HEK293 (cell line): ENCODE results near the gene SMIM27.

ENCODE experiments used
- CTCF ChIA-PET: fragments of 350-600 bp; formaldehyde crosslinking; extraction: SDS; loops from one replicate; lab custom pipeline; 2021; ENCODE audit warnings: antibody characterized with exemption; lab: Yijun Ruan, JAX
- POLR2A ChIA-PET: fragments of 300-600 bp; formaldehyde crosslinking; extraction: SDS; loops from one replicate; lab custom pipeline; 2020; ENCODE audit warnings: antibody characterized with exemption, inconsistent platforms; lab: Yijun Ruan, JAX
- H3K27ac ChIP-seq: fragments of 200-500 bp; sonication (Bioruptor generic); 2 replicates; pipeline ENCODE4 v1.5.1; 2014; ENCODE audit warnings: low read depth, low read length, control low read depth, inconsistent platforms; ENCODE audit errors: extremely low read depth
- H3K36me3 ChIP-seq, 2 experiments: fragments of 200-500 bp in 1 of 2; sonication (Bioruptor generic) in 1 of 2; 1 replicate in 1 of 2; 2 replicates in 1 of 2; pipeline ENCODE4 v1.5.1; 2014 to 2017; ENCODE audit warnings: inconsistent platforms in 2 of 2, low read length in 2 of 2; ENCODE audit not compliant: control insufficient read depth in 2 of 2, insufficient read depth in 1 of 2
- H3K4me1 ChIP-seq: fragments of 200-500 bp; sonication (Bioruptor generic); 2 replicates; pipeline ENCODE4 v1.5.1; 2014; ENCODE audit warnings: mild to moderate bottlenecking, low read length, inconsistent platforms; ENCODE audit not compliant: control insufficient read depth, insufficient read depth
- H3K4me3 ChIP-seq: 2 replicates; pipeline ENCODE4 v1.5.1; 2011; ENCODE audit warnings: low read depth, mild to moderate bottlenecking, control low read depth, low read length, moderate library complexity
- H3K9me3 ChIP-seq: fragments of 200-500 bp; sonication (Bioruptor generic); 2 replicates; pipeline ENCODE4 v1.5.1; 2014; ENCODE audit warnings: low read depth, low read length, inconsistent platforms; ENCODE audit not compliant: control insufficient read depth, insufficient read depth
- BCL11B ChIP-seq: fragments of 450-650 bp; formaldehyde crosslinking; IDR thresholded peaks from 2 replicates; pipeline ENCODE4 v1.5.1; 2016; ENCODE audit warnings: low read depth, missing biosample characterization, missing genetic modification characterization
- GLIS2 ChIP-seq: fragments of 450-650 bp; formaldehyde crosslinking; IDR thresholded peaks from 2 replicates; pipeline ENCODE4 v1.5.1; 2016; ENCODE audit warnings: missing biosample characterization, missing genetic modification characterization
- KLF7 ChIP-seq: fragments of 450-650 bp; formaldehyde crosslinking; IDR thresholded peaks from 2 replicates; pipeline ENCODE4 v1.5.1; 2016; ENCODE audit warnings: missing biosample characterization, missing genetic modification characterization, borderline replicate concordance
- KLF8 ChIP-seq: fragments of 450-650 bp; formaldehyde crosslinking; IDR thresholded peaks from 2 replicates; pipeline ENCODE4 v1.5.1; 2016; ENCODE audit warnings: missing biosample characterization, missing genetic modification characterization
- OVOL3 ChIP-seq: fragments of 450-650 bp; formaldehyde crosslinking; IDR thresholded peaks from 2 replicates; pipeline ENCODE4 v1.5.1; 2016; ENCODE audit warnings: missing biosample characterization, missing genetic modification characterization
- REST ChIP-seq: fragments of 450-650 bp; formaldehyde crosslinking; IDR thresholded peaks from 2 replicates; pipeline ENCODE4 v1.5.1; 2016; ENCODE audit warnings: missing biosample characterization, missing genetic modification characterization
- ZFHX2 ChIP-seq: fragments of 450-650 bp; formaldehyde crosslinking; conservative IDR thresholded peaks from 2 replicates; pipeline ENCODE4 v1.5.1; 2016; ENCODE audit warnings: missing biosample characterization, missing genetic modification characterization
- ZFP69B ChIP-seq: fragments of 450-650 bp; formaldehyde crosslinking; IDR thresholded peaks from 2 replicates; pipeline ENCODE4 v1.5.1; 2016; ENCODE audit warnings: missing biosample characterization, missing genetic modification characterization
- ZNF114 ChIP-seq: fragments of 450-650 bp; formaldehyde crosslinking; IDR thresholded peaks from 2 replicates; pipeline ENCODE4 v1.5.0; 2017; ENCODE audit warnings: missing biosample characterization, missing genetic modification characterization
- ZNF138 ChIP-seq: fragments of 450-650 bp; formaldehyde crosslinking; IDR thresholded peaks from 2 replicates; pipeline ENCODE4 v1.5.1; 2016; ENCODE audit warnings: missing biosample characterization, missing genetic modification characterization, borderline replicate concordance
- ZNF174 ChIP-seq: fragments of 450-650 bp; formaldehyde crosslinking; IDR thresholded peaks from 2 replicates; pipeline ENCODE4 v1.5.0; 2017; ENCODE audit warnings: missing biosample characterization, mild to moderate bottlenecking, missing genetic modification characterization
- ZNF175 ChIP-seq: fragments of 450-650 bp; formaldehyde crosslinking; IDR thresholded peaks from 2 replicates; pipeline ENCODE4 v1.5.1; 2016; ENCODE audit warnings: missing biosample characterization, missing genetic modification characterization
- ZNF19 ChIP-seq: fragments of 450-650 bp; formaldehyde crosslinking; IDR thresholded peaks from 2 replicates; pipeline ENCODE4; 2016; ENCODE audit warnings: missing biosample characterization, missing genetic modification characterization, low read depth
- ZNF2 ChIP-seq: fragments of 450-650 bp; formaldehyde crosslinking; IDR thresholded peaks from 2 replicates; pipeline ENCODE4 v1.5.1; 2016; ENCODE audit warnings: missing biosample characterization, missing genetic modification characterization
- ZNF239 ChIP-seq: fragments of 450-650 bp; formaldehyde crosslinking; IDR thresholded peaks from 2 replicates; pipeline ENCODE4 v1.5.1; 2016; ENCODE audit warnings: missing biosample characterization, missing genetic modification characterization
- ZNF266 ChIP-seq: fragments of 450-650 bp; formaldehyde crosslinking; IDR thresholded peaks from 2 replicates; pipeline ENCODE4 v1.5.1; 2016; ENCODE audit warnings: missing biosample characterization, missing genetic modification characterization, low read depth
- ZNF558 ChIP-seq: fragments of 450-650 bp; formaldehyde crosslinking; IDR thresholded peaks from 2 replicates; pipeline ENCODE4 v1.5.1; 2016; ENCODE audit warnings: missing biosample characterization, missing genetic modification characterization
- ZNF585B ChIP-seq: fragments of 450-650 bp; formaldehyde crosslinking; IDR thresholded peaks from 2 replicates; pipeline ENCODE4 v1.5.1; 2016; ENCODE audit warnings: missing biosample characterization, missing genetic modification characterization
- ZNF624 ChIP-seq: fragments of 450-650 bp; formaldehyde crosslinking; IDR thresholded peaks from 2 replicates; pipeline ENCODE4 v1.5.1; 2017; ENCODE audit warnings: missing biosample characterization, missing genetic modification characterization
- ZNF768 ChIP-seq: fragments of 450-650 bp; formaldehyde crosslinking; IDR thresholded peaks from 2 replicates; pipeline ENCODE4 v1.5.1; 2018; ENCODE audit warnings: missing biosample characterization, mild to moderate bottlenecking, missing genetic modification characterization
- ZNF776 ChIP-seq: fragments of 450-650 bp; formaldehyde crosslinking; IDR thresholded peaks from 2 replicates; pipeline ENCODE4 v1.5.0; 2017; ENCODE audit warnings: missing biosample characterization, missing genetic modification characterization, borderline replicate concordance
- ZSCAN5A ChIP-seq: fragments of 450-650 bp; formaldehyde crosslinking; IDR thresholded peaks from 2 replicates; pipeline ENCODE4 v1.5.1; 2016; ENCODE audit warnings: missing biosample characterization, missing genetic modification characterization
- TF ChIP-seq, protein P1 (sequence below): fragments of 450-650 bp; formaldehyde crosslinking; IDR thresholded peaks from 2 replicates; pipeline ENCODE4 v1.5.1; 2016; ENCODE audit warnings: missing biosample characterization, missing genetic modification characterization
- TF ChIP-seq, protein P2 (sequence below): fragments of 450-650 bp; formaldehyde crosslinking; IDR thresholded peaks from 2 replicates; pipeline ENCODE4 v1.5.1; 2017; ENCODE audit warnings: missing biosample characterization, missing genetic modification characterization

The SMIM27 gene

DNA sequence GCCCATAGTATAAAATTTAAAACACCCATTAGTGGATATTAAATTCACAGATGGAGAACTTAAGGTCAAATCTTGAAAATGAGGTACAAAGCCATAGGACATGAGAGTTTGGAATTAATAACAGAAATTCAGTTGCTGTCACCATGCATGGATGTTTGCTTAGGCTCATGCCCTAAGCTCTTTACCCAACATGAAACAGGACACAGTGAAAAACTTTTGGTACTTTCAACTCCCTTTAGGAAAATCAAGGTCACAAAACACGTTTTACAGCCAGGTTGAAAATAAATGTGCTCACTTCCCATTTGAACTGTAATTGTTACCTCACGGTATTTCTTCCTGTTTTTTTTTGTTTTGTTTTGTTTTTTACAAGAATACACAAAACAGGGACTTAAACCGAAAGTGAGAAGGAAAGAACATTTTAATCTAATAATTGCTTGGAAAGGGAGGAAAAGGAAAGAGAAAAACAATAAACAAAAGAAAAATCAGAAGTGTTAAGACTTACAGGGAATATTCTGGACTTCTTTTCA, 6.3 kb downstream of the SMIM27 start:
- CTCF ChIA-PET = interaction anchor here (0.7 to 1.1 kb wide), 4 partner anchors 13 to 179 kb away, joined by 3 to 4 read pairs (median 4); no protein-coding TSS in a partner anchor

DNA sequence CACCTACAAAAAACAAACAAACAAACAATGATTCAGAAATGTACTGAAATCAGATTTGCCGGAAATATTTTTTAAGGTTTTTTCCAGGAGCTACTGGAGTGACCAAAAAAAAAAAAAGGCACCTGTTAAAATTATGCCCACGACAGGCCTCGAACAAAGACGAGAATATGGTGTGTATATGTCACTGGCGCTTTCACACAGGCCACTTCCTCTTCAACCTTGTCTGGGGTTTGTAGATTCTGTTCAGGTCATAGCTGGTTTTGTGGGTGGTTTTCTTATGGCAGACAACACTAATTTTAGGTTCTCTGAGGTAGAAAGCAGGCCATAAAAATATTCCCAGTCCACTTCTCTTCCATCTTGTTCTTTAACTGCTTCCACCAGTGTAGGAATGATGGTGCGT, 13.8 kb downstream of the SMIM27 start:
- H3K9me3 ChIP-seq = no peaks in the 10 kb centered on the region
- TF ChIP-seq ZNF2 (no peak), KLF7 (no peak), BCL11B (tag by site-specific recombination) (no peak), ZFP69B (tag by site-specific recombination) (no peak), ZNF175 (tag by site-specific recombination) (no peak), ZNF266 (no peak), ZNF558 (tag by site-specific recombination) (no peak), ZNF585B (tag by site-specific recombination) (no peak), REST (no peak)
- CTCF ChIA-PET = interaction anchor here (0.6 to 4.6 kb wide), 4 partner anchors 13 to 187 kb away, joined by 3 to 31 read pairs (median 4); no protein-coding TSS in a partner anchor
- no peaks in the 10 kb centered on the region for H3K4me1 ChIP-seq
- no peak overlapping the region for H3K27ac ChIP-seq
- H3K36me3 ChIP-seq = peaks cover 7 to 58% of the 10 kb centered on the region in 2 experiments; a peak in 2 of 3 replicates
- POLR2A ChIA-PET = interaction anchor here (1.5 kb wide), 1 partner anchor 14 kb away, joined by 5 read pairs; the partner anchor contains the start of genes SMIM27 and TOPORS
- no peak overlapping the region for H3K4me3 ChIP-seq

More for the DNA sequence above, 6.3 kb downstream of the SMIM27 start:
- H3K4me3 ChIP-seq = no peak overlapping the region
- no peaks in the 10 kb centered on the region for H3K9me3 ChIP-seq
- 0 out of 2 replicates have a peak, but pooled peaks cover 4% of the 10 kb centered on the region for H3K4me1 ChIP-seq
- POLR2A ChIA-PET = interaction anchor here (0.6 kb wide), 1 partner anchor 29 kb away, joined by 4 read pairs; no protein-coding TSS in a partner anchor
- peaks cover 0 to 3% of the 10 kb centered on the region in 2 experiments; a peak in 2 of 3 replicates for H3K36me3 ChIP-seq
- TF ChIP-seq ZNF239 (no peak), ZNF768 (no peak), ZFHX2 (tag by site-specific recombination) (no peak), ZNF174 (tag by site-specific recombination) (no peak), ZSCAN5A (tag by site-specific recombination) (no peak), KLF8 (tag by site-specific recombination) (no peak), ZNF266 (no peak), ZNF114 (tag by site-specific recombination) (no peak), ZNF776 (no peak), GLIS2 (tag by site-specific recombination) (no peak), OVOL3 (tag by site-specific recombination) (no peak), ZNF19 (tag by site-specific recombination) (no peak), ZNF138 (tag by site-specific recombination) (no peak), ZNF624 (tag by site-specific recombination) (no peak)
- TF ChIP-seq, protein P1, sequence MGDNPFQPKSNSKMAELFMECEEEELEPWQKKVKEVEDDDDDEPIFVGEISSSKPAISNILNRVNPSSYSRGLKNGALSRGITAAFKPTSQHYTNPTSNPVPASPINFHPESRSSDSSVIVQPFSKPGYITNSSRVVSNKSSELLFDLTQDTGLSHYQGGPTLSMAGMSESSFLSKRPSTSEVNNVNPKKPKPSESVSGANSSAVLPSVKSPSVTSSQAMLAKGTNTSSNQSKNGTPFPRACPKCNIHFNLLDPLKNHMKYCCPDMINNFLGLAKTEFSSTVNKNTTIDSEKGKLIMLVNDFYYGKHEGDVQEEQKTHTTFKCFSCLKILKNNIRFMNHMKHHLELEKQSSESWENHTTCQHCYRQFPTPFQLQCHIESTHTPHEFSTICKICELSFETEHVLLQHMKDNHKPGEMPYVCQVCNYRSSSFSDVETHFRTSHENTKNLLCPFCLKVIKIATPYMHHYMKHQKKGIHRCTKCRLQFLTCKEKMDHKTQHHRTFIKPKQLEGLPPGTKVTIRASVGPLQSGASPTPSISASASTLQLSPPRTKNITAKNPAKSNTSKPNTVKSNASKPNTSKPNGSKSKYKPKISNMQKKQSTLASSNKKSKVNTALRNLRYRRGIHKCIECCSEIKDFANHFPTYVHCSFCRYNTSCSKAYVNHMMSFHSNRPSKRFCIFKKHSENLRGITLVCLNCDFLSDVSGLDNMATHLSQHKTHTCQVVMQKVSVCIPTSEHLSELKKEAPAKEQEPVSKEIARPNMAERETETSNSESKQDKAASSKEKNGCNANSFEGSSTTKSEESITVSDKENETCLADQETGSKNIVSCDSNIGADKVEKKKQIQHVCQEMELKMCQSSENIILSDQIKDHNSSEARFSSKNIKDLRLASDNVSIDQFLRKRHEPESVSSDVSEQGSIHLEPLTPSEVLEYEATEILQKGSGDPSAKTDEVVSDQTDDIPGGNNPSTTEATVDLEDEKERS = no peak
- TF ChIP-seq, protein P2, sequence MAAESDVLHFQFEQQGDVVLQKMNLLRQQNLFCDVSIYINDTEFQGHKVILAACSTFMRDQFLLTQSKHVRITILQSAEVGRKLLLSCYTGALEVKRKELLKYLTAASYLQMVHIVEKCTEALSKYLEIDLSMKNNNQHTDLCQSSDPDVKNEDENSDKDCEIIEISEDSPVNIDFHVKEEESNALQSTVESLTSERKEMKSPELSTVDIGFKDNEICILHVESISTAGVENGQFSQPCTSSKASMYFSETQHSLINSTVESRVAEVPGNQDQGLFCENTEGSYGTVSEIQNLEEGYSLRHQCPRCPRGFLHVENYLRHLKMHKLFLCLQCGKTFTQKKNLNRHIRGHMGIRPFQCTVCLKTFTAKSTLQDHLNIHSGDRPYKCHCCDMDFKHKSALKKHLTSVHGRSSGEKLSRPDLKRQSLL (tag by site-specific recombination) = no peak
- H3K27ac ChIP-seq = no peak overlapping the region
